ENCODE results near the gene TBC1D23. TPM values are rescaled to one million over a fixed set of nuclear protein-coding genes. Genes with fewer than 3 reads are reported as not detected.
"Not testable (repeated sequence)": the region's sequence is repeated elsewhere in the genome, so short reads cannot be mapped to it uniquely, and the experiment has no call there.

The TBC1D23 gene
- total RNA-seq, 3 donors from 2014 or later, result 10.5 to 19.0 (median 16.2) TPM

- Mint-ChIP-seq H3K27me3 (ENCODE audit: low read depth) (no peaks in the 10 kb centered on the region), H3K4me3 (no peak overlapping the region), H3K9me3 (peaks cover 5% of the 10 kb centered on the region), H3K4me1 (ENCODE audit: low read depth) (no peaks in the 10 kb centered on the region), H3K36me3 (ENCODE audit: insufficient read depth) (no peaks in the 10 kb centered on the region)
- ATAC-seq (no peak), DNase-seq (no peak)
These were observed 22.2 kb upstream of the TBC1D23 start for GRCh38 chr3:100238599-100238998.

GRCh38 chr3:100242471-100242870, 18.3 kb upstream of the TBC1D23 start:
- DNase-seq; H3K4me1 Mint-ChIP-seq (ENCODE audit: low read depth); H3K9me3 Mint-ChIP-seq; H3K36me3 Mint-ChIP-seq (ENCODE audit: insufficient read depth); H3K4me3 Mint-ChIP-seq; H3K27me3 Mint-ChIP-seq (ENCODE audit: low read depth); ATAC-seq: not testable (repeated sequence)

- H3K36me3 Mint-ChIP-seq (ENCODE audit: insufficient read depth), result no peaks in the 10 kb centered on the region
- no peaks in the 10 kb centered on the region for H3K27me3 Mint-ChIP-seq (ENCODE audit: low read depth)
- ATAC-seq, result no peak
- DNase-seq, result no peak
- H3K4me3 Mint-ChIP-seq, result no peak overlapping the region
- peaks cover 2% of the 10 kb centered on the region for H3K4me1 Mint-ChIP-seq (ENCODE audit: low read depth)
- no peaks in the 10 kb centered on the region for H3K9me3 Mint-ChIP-seq
These were observed 16.5 kb upstream of the TBC1D23 start for GRCh38 chr3:100244264-100244663.

GRCh38 chr3:100245136-100245535, 15.7 kb upstream of the TBC1D23 start:
- Mint-ChIP-seq H3K4me1 (ENCODE audit: low read depth) (peaks cover 2% of the 10 kb centered on the region), H3K9me3 (no peaks in the 10 kb centered on the region), H3K27me3 (ENCODE audit: low read depth) (no peaks in the 10 kb centered on the region), H3K36me3 (ENCODE audit: insufficient read depth) (no peaks in the 10 kb centered on the region), H3K4me3 (no peak overlapping the region)
- no peak for DNase-seq
- ATAC-seq, result no peak

- ATAC-seq (peak; percentile 37 to 75), DNase-seq (no peak)
- H3K27me3 Mint-ChIP-seq (ENCODE audit: low read depth), result no peaks in the 10 kb centered on the region
These were observed 14.9 kb upstream of the TBC1D23 start for GRCh38 chr3:100245927-100246326.

GRCh38 chr3:100246999-100247398, 13.8 kb upstream of the TBC1D23 start:
- DNase-seq (no peak), ATAC-seq (peak in 1 of 2 donors; percentile 20)
- H3K9me3 Mint-ChIP-seq, result no peaks in the 10 kb centered on the region
- H3K36me3 Mint-ChIP-seq (ENCODE audit: insufficient read depth), result no peaks in the 10 kb centered on the region
- no peaks in the 10 kb centered on the region for H3K27me3 Mint-ChIP-seq (ENCODE audit: low read depth)
- H3K4me3 Mint-ChIP-seq, result no peak overlapping the region
- H3K4me1 Mint-ChIP-seq (ENCODE audit: low read depth), result peaks cover 2% of the 10 kb centered on the region

More at GRCh38 chr3:100245927-100246326, 14.9 kb upstream of the TBC1D23 start:
- Mint-ChIP-seq H3K4me3 (no peak overlapping the region), H3K36me3 (ENCODE audit: insufficient read depth) (no peaks in the 10 kb centered on the region), H3K9me3 (no peaks in the 10 kb centered on the region), H3K4me1 (ENCODE audit: low read depth) (peaks cover 2% of the 10 kb centered on the region)

GRCh38 chr3:100252001-100252400, 8.8 kb upstream of the TBC1D23 start:
- Mint-ChIP-seq H3K4me1 (ENCODE audit: low read depth) (no peaks in the 10 kb centered on the region), H3K27me3 (ENCODE audit: low read depth) (no peaks in the 10 kb centered on the region), H3K4me3 (no peak overlapping the region), H3K9me3 (no peaks in the 10 kb centered on the region), H3K36me3 (ENCODE audit: insufficient read depth) (no peaks in the 10 kb centered on the region)
- DNase-seq (no peak), ATAC-seq (no peak)

- ATAC-seq, result peak in 1 of 2 donors; percentile 73
- Mint-ChIP-seq H3K36me3 (ENCODE audit: insufficient read depth) (no peaks in the 10 kb centered on the region), H3K4me3 (no peak overlapping the region), H3K9me3 (no peaks in the 10 kb centered on the region), H3K27me3 (ENCODE audit: low read depth) (no peaks in the 10 kb centered on the region), H3K4me1 (ENCODE audit: low read depth) (peaks cover 4% of the 10 kb centered on the region)
- no peak for DNase-seq
These were observed 6.5 kb upstream of the TBC1D23 start for GRCh38 chr3:100254168-100254777.

- no peak for ATAC-seq
- no peaks in the 10 kb centered on the region for H3K36me3 Mint-ChIP-seq (ENCODE audit: insufficient read depth)
These were observed 4.1 kb upstream of the TBC1D23 start for GRCh38 chr3:100256731-100257151.

GRCh38 chr3:100257586-100257985, 3.2 kb upstream of the TBC1D23 start:
- H3K4me3 Mint-ChIP-seq, result no peak overlapping the region
- no peak for ATAC-seq
- no peaks in the 10 kb centered on the region for H3K27me3 Mint-ChIP-seq (ENCODE audit: low read depth)
- no peak for DNase-seq
- H3K9me3 Mint-ChIP-seq, result no peaks in the 10 kb centered on the region
- H3K36me3 Mint-ChIP-seq (ENCODE audit: insufficient read depth), result no peaks in the 10 kb centered on the region
- peaks cover 28% of the 10 kb centered on the region for H3K4me1 Mint-ChIP-seq (ENCODE audit: low read depth)

More at GRCh38 chr3:100256731-100257151, 4.1 kb upstream of the TBC1D23 start:
- H3K4me1 Mint-ChIP-seq (ENCODE audit: low read depth), result peaks cover 23% of the 10 kb centered on the region
- H3K9me3 Mint-ChIP-seq, result no peaks in the 10 kb centered on the region
- no peak for DNase-seq
- H3K27me3 Mint-ChIP-seq (ENCODE audit: low read depth), result no peaks in the 10 kb centered on the region
- no peak overlapping the region for H3K4me3 Mint-ChIP-seq

GRCh38 chr3:100260081-100260684, 609 bp upstream of the TBC1D23 start:
- no peaks in the 10 kb centered on the region for H3K9me3 Mint-ChIP-seq
- H3K4me3 Mint-ChIP-seq, result peak overlapping the region; percentile 95
- peaks cover 45% of the 10 kb centered on the region for H3K4me1 Mint-ChIP-seq (ENCODE audit: low read depth)
- no peaks in the 10 kb centered on the region for H3K27me3 Mint-ChIP-seq (ENCODE audit: low read depth)
- no peaks in the 10 kb centered on the region for H3K36me3 Mint-ChIP-seq (ENCODE audit: insufficient read depth)
- no peak for ATAC-seq
- no peak for DNase-seq

GRCh38 chr3:100261485-100261903, 702 bp downstream of the TBC1D23 start:
- Mint-ChIP-seq H3K27me3 (ENCODE audit: low read depth) (no peaks in the 10 kb centered on the region), H3K9me3 (no peaks in the 10 kb centered on the region), H3K36me3 (ENCODE audit: insufficient read depth) (no peaks in the 10 kb centered on the region), H3K4me3 (peak overlapping the region; percentile 95), H3K4me1 (ENCODE audit: low read depth) (peaks cover 45% of the 10 kb centered on the region)
- no peak for DNase-seq
- no peak for ATAC-seq

GRCh38 chr3:100262925-100263324, 2.1 kb downstream of the TBC1D23 start:
- not testable (repeated sequence) for DNase-seq; ATAC-seq; H3K9me3 Mint-ChIP-seq; H3K36me3 Mint-ChIP-seq (ENCODE audit: insufficient read depth); H3K27me3 Mint-ChIP-seq (ENCODE audit: low read depth)
- Mint-ChIP-seq H3K4me3 (peak overlapping the region; percentile 13), H3K4me1 (ENCODE audit: low read depth) (peaks cover 41% of the 10 kb centered on the region)

GRCh38 chr3:100263583-100263982, 2.8 kb downstream of the TBC1D23 start:
- Mint-ChIP-seq H3K4me1 (ENCODE audit: low read depth) (peaks cover 42% of the 10 kb centered on the region), H3K4me3 (no peak overlapping the region), H3K27me3 (ENCODE audit: low read depth) (no peaks in the 10 kb centered on the region), H3K36me3 (ENCODE audit: insufficient read depth) (no peaks in the 10 kb centered on the region), H3K9me3 (no peaks in the 10 kb centered on the region)
- ATAC-seq (no peak), DNase-seq (no peak)

GRCh38 chr3:100264242-100264641, 3.5 kb downstream of the TBC1D23 start:
- DNase-seq, result no peak
- H3K27me3 Mint-ChIP-seq (ENCODE audit: low read depth), result no peaks in the 10 kb centered on the region
- H3K9me3 Mint-ChIP-seq, result no peaks in the 10 kb centered on the region
- ATAC-seq, result no peak
- H3K36me3 Mint-ChIP-seq (ENCODE audit: insufficient read depth), result no peaks in the 10 kb centered on the region
- peaks cover 46% of the 10 kb centered on the region for H3K4me1 Mint-ChIP-seq (ENCODE audit: low read depth)
- no peak overlapping the region for H3K4me3 Mint-ChIP-seq
